ENCODE measurements around the gene JARID2. TPM values are rescaled to one million over a fixed set of nuclear protein-coding genes. Genes with fewer than 3 reads are reported as not detected.

Gene JARID2
- total RNA-seq, 1 experiment from 2014 or later = 6.0 TPM

DNA sequence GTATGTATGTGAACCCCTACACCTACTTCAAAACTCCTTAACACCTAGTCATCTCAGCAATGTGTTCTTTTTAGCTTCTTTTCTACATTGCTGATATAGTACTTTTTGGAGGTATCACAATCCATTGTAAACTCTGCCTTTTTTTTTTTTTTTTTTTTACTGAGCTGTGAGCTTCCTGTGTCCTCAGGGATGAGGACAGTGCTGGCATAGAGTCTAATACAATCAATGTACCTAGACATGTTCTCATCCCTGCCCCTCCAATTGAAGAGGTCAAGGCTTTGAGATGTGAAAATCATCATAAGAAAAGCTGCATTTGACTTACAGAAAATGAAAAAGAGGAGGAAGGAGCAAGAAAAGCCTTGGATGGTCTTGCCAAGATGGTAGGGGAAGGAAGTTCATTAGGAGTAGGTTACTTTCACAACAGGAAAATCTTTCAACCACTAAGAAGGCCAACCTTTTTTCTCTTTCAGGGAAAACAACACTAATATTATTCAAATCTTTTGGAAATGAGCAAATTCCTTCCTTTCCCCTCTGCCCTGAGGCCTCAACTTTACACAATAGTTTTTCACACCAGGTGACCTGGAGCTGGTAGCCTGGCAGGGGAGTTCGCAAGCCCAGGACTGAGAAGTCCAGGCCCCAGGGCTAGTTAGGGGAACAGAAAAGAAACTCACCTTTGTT is 2.8 kb upstream of the JARID2 start:
- intact Hi-C loops (cut with micrococcal nuclease; ENCODE audit: unreplicated experiment) (no loop called here), in situ Hi-C loops (cut with HindIII; ENCODE audit: low pct_unique_long_range_greater_than_20kb, low sequenced_read_pairs) (no loop called here)
- DNase-seq (ENCODE audit: low read depth, low spot score) (no peak), ATAC-seq (no peak)
- TF ChIP-seq POLR2AphosphoS5 (IDR thresholded peaks at IDR 0.05; ENCODE audit: low read depth, low read length) = no peak
- no peak for TF ChIP-seq REST (IDR thresholded peaks at IDR 0.05; ENCODE audit: insufficient read depth in 1 of 2, low read depth in 2 of 2, low read length in 1 of 2)
- TF ChIP-seq SIN3A (IDR thresholded peaks at IDR 0.05; ENCODE audit: borderline replicate concordance, insufficient read depth, low read depth, low read length) = no peak
- TF ChIP-seq TCF7L2 (IDR thresholded peaks at IDR 0.05; ENCODE audit: low read depth, low read length) = no peak
- H3K4me3 ChIP-seq (ENCODE audit: low read depth in 2 of 2, low read length in 2 of 2) = no peak overlapping the region
- no peaks in the 10 kb centered on the region for H3K27me3 ChIP-seq (ENCODE audit: control insufficient read depth, insufficient read depth, low read length)
- CTCF ChIA-PET = interaction anchor here (0.6 kb wide), 1 partner anchor 41 kb away, joined by 3 read pairs; no protein-coding TSS in a partner anchor
- peaks cover 6% of the 10 kb centered on the region; the same call in 1 of the 2 replicates for H3K36me3 ChIP-seq (ENCODE audit: control insufficient read depth, insufficient read depth, low read length)
- no TSS peak for BruUV-seq (replicated peaks)
- H3K4me1 ChIP-seq (ENCODE audit: control insufficient read depth, insufficient read depth, low read length) = peaks cover 11% of the 10 kb centered on the region
- no peak overlapping the region for H3K27ac ChIP-seq (ENCODE audit: low read length)
- POLR2A ChIA-PET = interaction anchor here (0.5 kb wide), 1 partner anchor 366 kb away, joined by 3 read pairs; no protein-coding TSS in a partner anchor
- no peaks in the 10 kb centered on the region for H3K9me3 ChIP-seq (ENCODE audit: control insufficient read depth, insufficient read depth, low read depth, low read length)

GRCh38 chr6:15243910-15244619 is 1.8 kb upstream of the JARID2 start:
- ChIA-PET CTCF (no interaction called here), POLR2A (no interaction called here)
- H3K36me3 ChIP-seq (ENCODE audit: control insufficient read depth, insufficient read depth, low read length) = peaks cover 6% of the 10 kb centered on the region; the same call in 1 of the 2 replicates
- 0 out of 2 replicates have a peak overlapping the region, but pooled peaks have one; percentile 23 for H3K27ac ChIP-seq (ENCODE audit: low read length)
- peak overlapping the region; percentile 66 to 77 for H3K4me3 ChIP-seq (ENCODE audit: low read depth in 2 of 2, low read length in 2 of 2)
- TF ChIP-seq TCF7L2 (IDR thresholded peaks at IDR 0.05; ENCODE audit: low read depth, low read length) (no peak), POLR2AphosphoS5 (IDR thresholded peaks at IDR 0.05; ENCODE audit: low read depth, low read length) (no peak), CTCF (IDR thresholded peaks at IDR 0.05) (no peak), SIN3A (IDR thresholded peaks at IDR 0.05; ENCODE audit: borderline replicate concordance, insufficient read depth, low read depth, low read length) (no peak), REST (IDR thresholded peaks at IDR 0.05; ENCODE audit: insufficient read depth in 1 of 2, low read depth in 2 of 2, low read length in 1 of 2) (no peak)
- H3K9me3 ChIP-seq (ENCODE audit: control insufficient read depth, insufficient read depth, low read depth, low read length) = no peaks in the 10 kb centered on the region
- ATAC-seq (no peak), DNase-seq (ENCODE audit: low read depth, low spot score) (no peak)
- intact Hi-C loops (cut with micrococcal nuclease; ENCODE audit: unreplicated experiment) = no loop called here
- in situ Hi-C loops (cut with HindIII; ENCODE audit: low pct_unique_long_range_greater_than_20kb, low sequenced_read_pairs) = no loop called here
- H3K4me1 ChIP-seq (ENCODE audit: control insufficient read depth, insufficient read depth, low read length) = peaks cover 11% of the 10 kb centered on the region
- H3K27me3 ChIP-seq (ENCODE audit: control insufficient read depth, insufficient read depth, low read length) = no peaks in the 10 kb centered on the region
- BruUV-seq (replicated peaks) = no TSS peak
